NCI-H446 treated with DMSO at 0.1 percent for 48 hours (cell line): ENCODE measurements around the gene ANKK1.

Experiments
- DNase-seq: peaks from one replicate; lab custom pipeline; 2025; lab: John Stamatoyannopoulos, UW

ANKK1 gene

GRCh38 chr11:113408887-113409286 lies 21.3 kb downstream of the ANKK1 start:
- DNase-seq: no peak

- DNase-seq: no peak
Measured at GRCh38 chr11:113409526-113409925, 21.9 kb downstream of the ANKK1 start.

GRCh38 chr11:113410414-113411135 lies 23.0 kb downstream of the ANKK1 start:
- no peak for DNase-seq

GRCh38 chr11:113411536-113411935 lies 24.0 kb downstream of the ANKK1 start:
- no peak for DNase-seq

- no peak for DNase-seq
Measured at GRCh38 chr11:113412675-113413074, 25.1 kb downstream of the ANKK1 start.

- no peak for DNase-seq
Measured at GRCh38 chr11:113415343-113415742, 27.8 kb downstream of the ANKK1 start.

- DNase-seq: no peak
Measured at GRCh38 chr11:113417428-113417827, 29.8 kb downstream of the ANKK1 start.

- DNase-seq: no peak
Measured at GRCh38 chr11:113419454-113420003, 31.9 kb downstream of the ANKK1 start.

- DNase-seq: no peak
Measured at GRCh38 chr11:113420808-113421207, 33.2 kb downstream of the ANKK1 start.

- DNase-seq: no peak
Measured at GRCh38 chr11:113426686-113427085, 39.1 kb downstream of the ANKK1 start.

GRCh38 chr11:113431746-113432145 lies 44.2 kb downstream of the ANKK1 start:
- DNase-seq: no peak

- no peak for DNase-seq
Measured at GRCh38 chr11:113435190-113435968, 47.8 kb downstream of the ANKK1 start.

- DNase-seq: no peak
Measured at GRCh38 chr11:113436672-113437252, 49.2 kb downstream of the ANKK1 start.

GRCh38 chr11:113440816-113441215 lies 53.2 kb downstream of the ANKK1 start:
- DNase-seq: no peak

GRCh38 chr11:113444502-113445123 lies 57.0 kb downstream of the ANKK1 start:
- DNase-seq: no peak

GRCh38 chr11:113446112-113446511 lies 58.5 kb downstream of the ANKK1 start:
- DNase-seq: no peak

- no peak for DNase-seq
Measured at GRCh38 chr11:113446938-113447337, 59.4 kb downstream of the ANKK1 start.

- no peak for DNase-seq
Measured at GRCh38 chr11:113447621-113448315, 60.2 kb downstream of the ANKK1 start.

- DNase-seq: no peak
Measured at GRCh38 chr11:113448316-113448677, 60.7 kb downstream of the ANKK1 start.

- no peak for DNase-seq
Measured at GRCh38 chr11:113449743-113450142, 62.2 kb downstream of the ANKK1 start.
